IMR-90 (cell line): ENCODE data around the gene NTPCR. TPM values are rescaled to one million over a fixed set of nuclear protein-coding genes. Genes with fewer than 3 reads are reported as not detected.
A peak's percentile ranks its signal among the peaks of the same experiment; 100 is the strongest.

Experiments
- ATAC-seq: fragments of 200-7000 bp; cut with Tn5 transposase; 2 replicates; pipeline ENCODE4 v1.9.1; 2020; ENCODE audit warnings: low read depth, mild to moderate bottlenecking, moderate library complexity
- BruUV-seq: library from RNA; stranded (reverse); fragments of 400-500 nt; replicated peaks from 2 replicates; lab custom pipeline; 2021; lab: Mats Ljungman, UMichigan
- CTCF ChIA-PET: fragments of 300-600 bp; formaldehyde crosslinking; extraction: SDS; loops from one replicate; lab custom pipeline; 2021; ENCODE audit warnings: antibody characterized with exemption; lab: Yijun Ruan, JAX
- POLR2A ChIA-PET: fragments of 300-600 bp; sonication (Branson Sonifier 250); formaldehyde crosslinking; loops from one replicate; lab custom pipeline; 2022; ENCODE audit warnings: antibody characterized with exemption; ENCODE audit not compliant: unreplicated experiment; lab: Charles Lee
- DNase-seq: peaks from one replicate; pipeline ENCODE4 v3.0.0; 2013
- H2AFZ ChIP-seq: replicated peaks from 2 replicates; pipeline ENCODE3; 2013; ENCODE audit warnings: low read length, mild to moderate bottlenecking; ENCODE audit not compliant: poor library complexity
- H2AK5ac ChIP-seq: 2 replicates; pipeline ENCODE4 v1.6.1; 2013; ENCODE audit warnings: low read depth, low read length, inconsistent platforms
- H2AK9ac ChIP-seq: replicated peaks from 2 replicates; pipeline ENCODE3; 2013; ENCODE audit warnings: mild to moderate bottlenecking, low read depth, low read length, moderate library complexity; ENCODE audit not compliant: poor library complexity
- H2BK120ac ChIP-seq: 2 replicates; pipeline ENCODE4 v1.6.1; 2013; ENCODE audit warnings: low read depth, low read length, inconsistent platforms
- H2BK15ac ChIP-seq: 3 replicates; pipeline ENCODE4 v1.6.1; 2013; ENCODE audit warnings: low read depth, low read length, inconsistent platforms
- H2BK20ac ChIP-seq: 2 replicates; pipeline ENCODE4 v1.6.1; 2013; ENCODE audit warnings: low read depth, mild to moderate bottlenecking, inconsistent platforms, low read length, moderate library complexity
- H2BK5ac ChIP-seq: 2 replicates; pipeline ENCODE4 v1.6.1; 2013; ENCODE audit warnings: mild to moderate bottlenecking, low read depth, low read length, inconsistent platforms; ENCODE audit not compliant: poor library complexity, severe bottlenecking
- H3K14ac ChIP-seq: replicated peaks from 2 replicates; pipeline ENCODE4 v1.6.1; 2013; ENCODE audit warnings: low read depth, low read length, inconsistent platforms
- H3K18ac ChIP-seq: 2 replicates; pipeline ENCODE4 v1.6.1; 2013; ENCODE audit warnings: low read depth, low read length, control low read depth
- H3K23ac ChIP-seq: 2 replicates; pipeline ENCODE4 v1.6.1; 2013; ENCODE audit warnings: low read depth, low read length, inconsistent platforms
- H3K27ac ChIP-seq: 2 replicates; pipeline ENCODE4 v1.5.1; 2013; ENCODE audit warnings: mild to moderate bottlenecking, control low read depth, low read length; ENCODE audit not compliant: insufficient read depth
- H3K27me3 ChIP-seq: 2 replicates; pipeline ENCODE4 v1.6.1; 2013; ENCODE audit warnings: low read length; ENCODE audit not compliant: control insufficient read depth, insufficient read depth
- H3K36me3 ChIP-seq: 2 replicates; pipeline ENCODE4 v1.6.1; 2013; ENCODE audit warnings: low read length, mixed read lengths; ENCODE audit not compliant: control insufficient read depth, insufficient read depth
- H3K4ac ChIP-seq: 2 replicates; pipeline ENCODE4 v1.6.1; 2013; ENCODE audit warnings: low read depth, low read length, inconsistent platforms
- H3K4me1 ChIP-seq: 2 replicates; pipeline ENCODE4 v1.6.1; 2013; ENCODE audit warnings: low read length, mixed read lengths; ENCODE audit not compliant: control insufficient read depth, insufficient read depth
- H3K4me2 ChIP-seq: 2 replicates; pipeline ENCODE4 v1.6.1; 2013; ENCODE audit warnings: low read depth, mild to moderate bottlenecking, control low read depth, low read length, moderate library complexity
- H3K4me3 ChIP-seq: 2 replicates; pipeline ENCODE4 v1.5.1; 2013; ENCODE audit warnings: low read depth, mild to moderate bottlenecking, control low read depth, low read length, moderate library complexity; ENCODE audit not compliant: insufficient read depth
- H3K56ac ChIP-seq: 2 replicates; pipeline ENCODE4 v1.6.1; 2013; ENCODE audit warnings: low read length, inconsistent platforms; ENCODE audit not compliant: insufficient read depth; ENCODE audit errors: extremely low read depth
- H3K79me1 ChIP-seq, 2 experiments: 2 replicates each; pipeline ENCODE4 v1.6.1; 2013; ENCODE audit warnings: low read length in 2 of 2, inconsistent platforms in 1 of 2, low read depth in 1 of 2
- H3K9ac ChIP-seq: 2 replicates; pipeline ENCODE4 v1.6.1; 2013; ENCODE audit warnings: low read depth, low read length, control low read depth
- H3K9me1 ChIP-seq: 2 replicates; pipeline ENCODE4 v1.6.1; 2013; ENCODE audit warnings: low read length, inconsistent platforms; ENCODE audit not compliant: insufficient read depth
- H3K9me3 ChIP-seq: 2 replicates; pipeline ENCODE4 v1.6.1; 2013; ENCODE audit warnings: low read length; ENCODE audit not compliant: control insufficient read depth, insufficient read depth
- H4K20me1 ChIP-seq: 2 replicates; pipeline ENCODE4 v1.6.1; 2013; ENCODE audit warnings: low read length, inconsistent platforms; ENCODE audit not compliant: insufficient read depth
- H4K5ac ChIP-seq: 2 replicates; pipeline ENCODE4 v1.6.1; 2013; ENCODE audit warnings: mild to moderate bottlenecking, low read depth, low read length, control low read depth
- H4K8ac ChIP-seq, 2 experiments: 2 replicates each; pipeline ENCODE4 v1.6.1; 2013; ENCODE audit warnings: low read depth in 2 of 2, low read length in 2 of 2, control low read depth in 1 of 2, inconsistent platforms in 1 of 2
- H4K91ac ChIP-seq: 2 replicates; pipeline ENCODE4 v1.6.1; 2013; ENCODE audit warnings: low read depth, low read length, inconsistent platforms; ENCODE audit not compliant: insufficient read depth
- MAFK ChIP-seq: IDR thresholded peaks from 2 replicates; pipeline ENCODE4 v1.6.1; 2012; ENCODE audit warnings: low read depth, low read length, improper control_type of control experiment
- WGBS, 2 experiments: methylation state at CpG; one replicate each; pipeline versions ENCODE4 v1.1.5 to v1.1.7; 2013; ENCODE audit warnings: missing lambda C conversion rate in 2 of 2; ENCODE audit not compliant: insufficient read length in 1 of 2; ENCODE audit errors: extremely low coverage in 2 of 2; 5-methylcytosine and 5-hydroxymethylcytosine counted together
- dilution Hi-C: fragments of 300-500 bp; cut with HindIII; formaldehyde crosslinking; loops from one replicate; pipeline ENCODE4 v1.14.3; 2018; ENCODE audit warnings: low sequenced_read_pairs; ENCODE audit not compliant: unreplicated experiment
- in situ Hi-C: fragments of 300-500 bp; cut with MboI; formaldehyde crosslinking; loops from 3 replicates; pipeline ENCODE4 v1.14.3; 2019; ENCODE audit warnings: low sequenced_read_pairs, inconsistent platforms, mixed read lengths
- intact Hi-C: fragments of 100-400 bp; cut with micrococcal nuclease; formaldehyde crosslinking; loops from 2 replicates; pipeline ENCODE4 v1.10.0; 2022
- polyA plus RNA-seq, 3 experiments: library from polyadenylated mRNA; depleted of rRNA; stranded (reverse); fragments of >200 nt; gene quantifications; 2 replicates each; pipeline ENCODE4 v1.2.3, GENCODE V29; 2012; ENCODE audit warnings: low replicate concordance in 1 of 3
- total RNA-seq: library from RNA; depleted of rRNA; stranded (reverse); fragments of >200 nt; gene quantifications from 2 replicates; pipeline ENCODE4 v1.2.3, GENCODE V29; 2012

The NTPCR gene
- total and polyA plus RNA-seq, 2 of the 4 experiments (the other 2 are of a cell fraction): 13.3 to 16.5 TPM

DNA sequence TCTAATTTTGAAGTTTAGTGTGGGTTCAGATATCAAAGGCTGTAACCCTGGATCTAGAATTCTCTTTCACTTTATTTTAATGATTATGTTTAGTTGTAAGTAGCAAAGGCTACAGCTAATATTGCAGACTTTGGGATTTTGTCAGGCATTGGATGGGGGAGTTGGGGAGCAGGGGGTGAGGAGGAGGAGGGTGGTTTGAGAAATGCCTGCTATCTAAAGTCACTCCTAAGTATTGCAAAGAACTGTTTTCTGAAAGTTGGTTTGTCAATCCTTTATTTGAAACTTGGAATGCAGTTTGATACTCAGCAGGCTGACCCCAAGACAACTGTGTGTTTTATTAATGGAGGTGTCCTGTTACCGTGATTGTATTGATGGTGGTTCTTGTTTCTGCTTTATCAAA is 1.2 kb downstream of the NTPCR start:
- no peak for DNase-seq
- Histone ChIP-seq H4K5ac (0 out of 2 replicates have a peak overlapping the region, but pooled peaks have one; percentile 16), H3K23ac (no peak overlapping the region), H3K4me1 (peaks cover 10% of the 10 kb centered on the region), H4K20me1 (no peaks in the 10 kb centered on the region), H2BK20ac (no peak overlapping the region; the same call in 1 of the 2 replicates), H3K18ac (peak overlapping the region; percentile 84; the same call in 1 of the 2 replicates), H4K8ac (no peak overlapping the region), H3K4ac (no peak overlapping the region), H3K4me3 (peak overlapping the region; percentile 76; the same call in 1 of the 2 replicates), H3K9me1 (peaks cover 7% of the 10 kb centered on the region; the same call in 1 of the 2 replicates), H2AFZ (no peak overlapping the region), H2BK120ac (no peak overlapping the region), H3K9ac (0 out of 2 replicates have a peak overlapping the region, but pooled peaks have one; percentile 57), H3K79me1 (peaks cover 11 to 34% of the 10 kb centered on the region in 2 experiments; a peak in 3 of 4 replicates), H2BK15ac (no peak overlapping the region), H3K9me3 (no peaks in the 10 kb centered on the region), H3K27ac (peak overlapping the region; percentile 54; the same call in 1 of the 2 replicates), H2BK5ac (no peak overlapping the region), H2AK5ac (no peak overlapping the region), H2AK9ac (no peak overlapping the region), H4K91ac (no peak overlapping the region), H3K4me2 (peak overlapping the region; percentile 99), H3K14ac (no peak overlapping the region), H3K27me3 (no peaks in the 10 kb centered on the region), H3K56ac (no peak overlapping the region), H3K36me3 (peaks cover 2% of the 10 kb centered on the region; the same call in 1 of the 2 replicates)
- no TSS peak for BruUV-seq
- dilution Hi-C loops: no loop called here
- intact Hi-C loops: loop anchor here (2.0 to 10.0 kb wide), 5 partner anchors 99 to 477 kb away; no protein-coding TSS in a partner anchor
- in situ Hi-C loops: no loop called here
- ChIA-PET POLR2A (interaction anchor here (0.6 to 0.7 kb wide), 3 partner anchors 113 to 269 kb away, joined by 3 to 14 read pairs (median 7); no protein-coding TSS in a partner anchor), CTCF (interaction anchor here (0.6 to 0.7 kb wide), 2 partner anchors 170 to 1174 kb away, joined by 4 to 5 read pairs; no protein-coding TSS in a partner anchor)
- no peak for ATAC-seq
- no CpG with 5 or more reads among the region's 1 CpG for WGBS, 2 experiments
- no peak for TF ChIP-seq MAFK
